HEK293 (cell line): ENCODE measurements around the gene SUSD3.

Experiments used
- ZBTB21 ChIP-seq: fragments of 450-650 bp; formaldehyde crosslinking; IDR thresholded peaks from 2 replicates; pipeline ENCODE4 v1.5.1; 2017; ENCODE audit warnings: missing biosample characterization, missing genetic modification characterization
- TF ChIP-seq, protein P1 (sequence below): fragments of 450-650 bp; formaldehyde crosslinking; IDR thresholded peaks from 2 replicates; pipeline ENCODE4 v1.5.1; 2016; ENCODE audit warnings: missing biosample characterization, missing genetic modification characterization

DNA sequence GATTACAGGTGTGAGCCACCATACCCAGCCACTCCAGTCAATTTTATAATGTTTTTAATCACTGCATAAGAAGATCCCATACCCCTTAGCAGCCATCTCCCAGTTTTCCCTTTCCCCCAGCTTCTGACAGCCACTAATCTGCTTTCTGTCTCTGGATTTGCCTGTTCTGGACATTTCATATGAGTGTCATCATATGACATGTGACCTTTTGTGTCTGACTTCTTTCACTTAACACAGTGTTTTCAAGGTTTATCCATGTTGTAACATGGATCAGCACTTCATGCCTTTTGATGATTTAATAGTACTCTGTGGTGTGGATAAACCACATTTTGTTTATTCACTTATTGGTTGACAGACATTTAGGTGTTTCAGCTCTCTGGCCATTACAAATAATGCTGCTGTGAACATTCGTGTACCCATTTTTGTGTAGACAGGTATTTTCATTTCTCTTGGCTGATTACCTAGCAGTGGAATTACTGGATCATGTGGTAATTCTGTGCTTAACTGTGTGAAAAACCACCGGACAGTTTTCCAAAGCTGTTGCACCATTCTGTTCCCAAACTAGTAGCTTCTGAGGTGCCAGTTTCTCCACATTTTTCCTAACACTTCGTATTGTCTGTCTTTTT lies 8.6 kb downstream of the SUSD3 start:
- no peak for TF ChIP-seq ZBTB21 (tag by site-specific recombination)
- TF ChIP-seq, protein P1, sequence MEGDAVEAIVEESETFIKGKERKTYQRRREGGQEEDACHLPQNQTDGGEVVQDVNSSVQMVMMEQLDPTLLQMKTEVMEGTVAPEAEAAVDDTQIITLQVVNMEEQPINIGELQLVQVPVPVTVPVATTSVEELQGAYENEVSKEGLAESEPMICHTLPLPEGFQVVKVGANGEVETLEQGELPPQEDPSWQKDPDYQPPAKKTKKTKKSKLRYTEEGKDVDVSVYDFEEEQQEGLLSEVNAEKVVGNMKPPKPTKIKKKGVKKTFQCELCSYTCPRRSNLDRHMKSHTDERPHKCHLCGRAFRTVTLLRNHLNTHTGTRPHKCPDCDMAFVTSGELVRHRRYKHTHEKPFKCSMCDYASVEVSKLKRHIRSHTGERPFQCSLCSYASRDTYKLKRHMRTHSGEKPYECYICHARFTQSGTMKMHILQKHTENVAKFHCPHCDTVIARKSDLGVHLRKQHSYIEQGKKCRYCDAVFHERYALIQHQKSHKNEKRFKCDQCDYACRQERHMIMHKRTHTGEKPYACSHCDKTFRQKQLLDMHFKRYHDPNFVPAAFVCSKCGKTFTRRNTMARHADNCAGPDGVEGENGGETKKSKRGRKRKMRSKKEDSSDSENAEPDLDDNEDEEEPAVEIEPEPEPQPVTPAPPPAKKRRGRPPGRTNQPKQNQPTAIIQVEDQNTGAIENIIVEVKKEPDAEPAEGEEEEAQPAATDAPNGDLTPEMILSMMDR: no peak
